ENCODE data around the gene ITPRIPL1.

ITPRIPL1 gene

DNA sequence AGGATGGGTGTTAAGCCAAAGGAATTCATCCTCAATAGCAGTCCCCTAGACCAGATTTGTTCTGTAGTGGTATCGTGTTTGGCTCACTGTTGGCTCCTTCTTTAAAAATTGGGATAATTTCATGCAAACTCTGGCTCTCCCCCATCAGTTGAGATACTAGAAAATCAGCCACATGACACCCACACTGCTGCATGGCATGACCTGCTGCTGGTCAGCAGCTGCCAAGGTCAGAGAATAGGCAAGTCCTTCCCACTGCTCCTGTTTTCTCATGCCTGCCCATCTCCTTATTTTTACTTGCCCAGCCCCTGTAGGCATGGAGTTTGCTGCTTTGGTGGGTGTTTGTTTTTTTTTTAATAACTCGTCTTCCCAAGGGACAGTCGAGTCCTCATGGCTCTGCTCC lies 18.7 kb upstream of the ITPRIPL1 start:
- no peak for ATAC-seq (ENCODE audit: low read depth)

DNA sequence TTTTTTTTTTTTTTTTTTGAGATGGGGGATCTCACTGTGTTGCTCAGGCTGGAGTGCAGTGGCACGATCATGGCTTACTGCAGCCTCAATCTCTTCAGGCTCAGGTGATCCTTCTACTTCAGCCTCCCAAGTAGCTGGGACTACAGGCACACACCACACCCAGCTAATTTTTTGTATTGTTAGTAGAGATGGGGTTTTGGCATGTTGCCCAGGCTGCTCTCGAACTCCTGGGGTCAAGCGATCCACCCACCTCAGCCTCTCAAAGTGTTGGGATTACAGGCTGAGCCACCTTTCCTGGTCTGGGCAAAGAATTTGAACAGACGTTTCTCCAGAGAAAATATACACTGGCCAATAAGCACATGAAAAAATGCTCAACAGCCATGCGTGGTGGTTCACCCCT lies 16.9 kb upstream of the ITPRIPL1 start:
- Histone ChIP-seq H3K4me1 (ENCODE audit: insufficient read depth, poor library complexity, severe bottlenecking) (no peaks in the 10 kb centered on the region), H3K27ac (ENCODE audit: poor library complexity, severe bottlenecking) (no peak overlapping the region), H3K36me3 (ENCODE audit: low read depth) (peaks cover 15% of the 10 kb centered on the region), H3K4me3 (ENCODE audit: severe bottlenecking) (no peak overlapping the region), H3K27me3 (ENCODE audit: insufficient read depth, poor library complexity, severe bottlenecking) (no peaks in the 10 kb centered on the region), H3K9me3 (ENCODE audit: severe bottlenecking) (no peaks in the 10 kb centered on the region)
- TF ChIP-seq, protein P1, sequence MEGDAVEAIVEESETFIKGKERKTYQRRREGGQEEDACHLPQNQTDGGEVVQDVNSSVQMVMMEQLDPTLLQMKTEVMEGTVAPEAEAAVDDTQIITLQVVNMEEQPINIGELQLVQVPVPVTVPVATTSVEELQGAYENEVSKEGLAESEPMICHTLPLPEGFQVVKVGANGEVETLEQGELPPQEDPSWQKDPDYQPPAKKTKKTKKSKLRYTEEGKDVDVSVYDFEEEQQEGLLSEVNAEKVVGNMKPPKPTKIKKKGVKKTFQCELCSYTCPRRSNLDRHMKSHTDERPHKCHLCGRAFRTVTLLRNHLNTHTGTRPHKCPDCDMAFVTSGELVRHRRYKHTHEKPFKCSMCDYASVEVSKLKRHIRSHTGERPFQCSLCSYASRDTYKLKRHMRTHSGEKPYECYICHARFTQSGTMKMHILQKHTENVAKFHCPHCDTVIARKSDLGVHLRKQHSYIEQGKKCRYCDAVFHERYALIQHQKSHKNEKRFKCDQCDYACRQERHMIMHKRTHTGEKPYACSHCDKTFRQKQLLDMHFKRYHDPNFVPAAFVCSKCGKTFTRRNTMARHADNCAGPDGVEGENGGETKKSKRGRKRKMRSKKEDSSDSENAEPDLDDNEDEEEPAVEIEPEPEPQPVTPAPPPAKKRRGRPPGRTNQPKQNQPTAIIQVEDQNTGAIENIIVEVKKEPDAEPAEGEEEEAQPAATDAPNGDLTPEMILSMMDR (IDR thresholded peaks at IDR 0.05; ENCODE audit: poor library complexity, severe bottlenecking), result no peak
- DNase-seq (ENCODE audit: low spot score), result no peak
- ATAC-seq (ENCODE audit: low read depth), result no peak

More for the DNA sequence above, 18.7 kb upstream of the ITPRIPL1 start:
- Histone ChIP-seq H3K27me3 (ENCODE audit: insufficient read depth, poor library complexity, severe bottlenecking) (no peaks in the 10 kb centered on the region), H3K36me3 (ENCODE audit: low read depth) (peaks cover 33% of the 10 kb centered on the region), H3K27ac (ENCODE audit: poor library complexity, severe bottlenecking) (peak overlapping the region; percentile 56), H3K4me1 (ENCODE audit: insufficient read depth, poor library complexity, severe bottlenecking) (no peaks in the 10 kb centered on the region), H3K4me3 (ENCODE audit: severe bottlenecking) (peak overlapping the region; percentile 95), H3K9me3 (ENCODE audit: severe bottlenecking) (no peaks in the 10 kb centered on the region)
- no peak for DNase-seq (ENCODE audit: low spot score)
- TF ChIP-seq, protein P1 (IDR thresholded peaks at IDR 0.05; ENCODE audit: poor library complexity, severe bottlenecking), result no peak

DNA sequence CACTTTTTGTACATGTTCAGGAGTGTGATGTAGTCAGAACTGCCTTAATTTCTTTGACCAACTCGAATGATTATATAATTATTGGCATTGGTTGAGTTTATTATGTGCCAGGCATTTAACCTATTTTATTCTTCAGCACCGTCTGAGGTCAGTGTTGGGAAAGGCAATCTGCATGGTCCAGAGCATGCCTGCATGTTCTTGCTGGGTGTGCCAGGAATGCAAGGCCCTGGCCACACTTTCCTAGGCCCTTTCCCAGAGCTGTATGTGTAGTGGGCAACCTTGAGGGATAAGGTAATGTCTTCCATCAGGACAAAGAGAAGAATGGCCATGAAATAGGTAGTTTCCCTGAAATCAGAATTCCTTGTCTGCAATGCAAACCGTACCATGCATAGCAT lies 10.1 kb upstream of the ITPRIPL1 start:
- Histone ChIP-seq H3K4me3 (ENCODE audit: severe bottlenecking) (no peak overlapping the region), H3K27me3 (ENCODE audit: insufficient read depth, poor library complexity, severe bottlenecking) (no peaks in the 10 kb centered on the region), H3K9me3 (ENCODE audit: severe bottlenecking) (no peaks in the 10 kb centered on the region), H3K4me1 (ENCODE audit: insufficient read depth, poor library complexity, severe bottlenecking) (no peaks in the 10 kb centered on the region), H3K36me3 (ENCODE audit: low read depth) (no peaks in the 10 kb centered on the region), H3K27ac (ENCODE audit: poor library complexity, severe bottlenecking) (no peak overlapping the region)
- TF ChIP-seq, protein P1 (IDR thresholded peaks at IDR 0.05; ENCODE audit: poor library complexity, severe bottlenecking), result no peak
- ATAC-seq (ENCODE audit: low read depth) (no peak), DNase-seq (ENCODE audit: low spot score) (no peak)

DNA sequence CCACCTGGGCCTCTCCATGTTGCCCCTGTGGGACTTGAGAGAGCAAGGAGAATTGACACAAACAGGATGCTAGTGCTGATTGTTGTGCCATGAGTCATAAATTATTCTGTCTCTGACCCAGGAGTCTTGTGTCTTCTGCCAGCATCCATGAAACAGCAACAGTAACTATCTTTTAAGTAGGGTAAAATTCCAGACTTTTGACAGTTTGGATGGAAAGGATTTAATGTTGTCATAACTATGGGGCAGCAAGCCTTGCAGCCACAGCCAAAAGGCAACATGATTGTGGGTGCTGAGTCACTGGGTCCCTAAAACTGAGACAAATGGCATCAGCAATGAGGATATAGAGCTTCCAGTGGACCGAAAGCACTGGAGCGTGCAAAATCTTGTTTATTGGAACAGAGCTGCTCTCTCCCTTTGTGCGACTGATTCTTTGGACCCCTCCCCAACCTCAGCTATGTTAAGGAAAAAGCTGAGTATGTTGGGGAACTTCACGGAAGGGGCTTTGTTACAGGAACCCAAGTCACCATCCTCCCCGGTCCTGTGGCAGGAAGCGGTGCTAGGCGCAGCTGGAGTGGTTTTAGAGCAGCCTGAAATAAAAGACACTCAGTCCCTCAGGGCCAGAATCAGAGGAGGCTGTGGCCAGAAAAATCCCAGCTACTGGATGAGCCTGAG lies 9.6 kb upstream of the ITPRIPL1 start:
- Histone ChIP-seq H3K4me1 (ENCODE audit: insufficient read depth, poor library complexity, severe bottlenecking) (no peaks in the 10 kb centered on the region), H3K27me3 (ENCODE audit: insufficient read depth, poor library complexity, severe bottlenecking) (peaks cover 5% of the 10 kb centered on the region), H3K36me3 (ENCODE audit: low read depth) (no peaks in the 10 kb centered on the region), H3K27ac (ENCODE audit: poor library complexity, severe bottlenecking) (no peak overlapping the region), H3K9me3 (ENCODE audit: severe bottlenecking) (no peaks in the 10 kb centered on the region), H3K4me3 (ENCODE audit: severe bottlenecking) (no peak overlapping the region)
- ATAC-seq (ENCODE audit: low read depth) (peak; percentile 44; the same call in 1 of the 3 replicates), DNase-seq (ENCODE audit: low spot score) (no peak)
- TF ChIP-seq, protein P1 (IDR thresholded peaks at IDR 0.05; ENCODE audit: poor library complexity, severe bottlenecking), result no peak

DNA sequence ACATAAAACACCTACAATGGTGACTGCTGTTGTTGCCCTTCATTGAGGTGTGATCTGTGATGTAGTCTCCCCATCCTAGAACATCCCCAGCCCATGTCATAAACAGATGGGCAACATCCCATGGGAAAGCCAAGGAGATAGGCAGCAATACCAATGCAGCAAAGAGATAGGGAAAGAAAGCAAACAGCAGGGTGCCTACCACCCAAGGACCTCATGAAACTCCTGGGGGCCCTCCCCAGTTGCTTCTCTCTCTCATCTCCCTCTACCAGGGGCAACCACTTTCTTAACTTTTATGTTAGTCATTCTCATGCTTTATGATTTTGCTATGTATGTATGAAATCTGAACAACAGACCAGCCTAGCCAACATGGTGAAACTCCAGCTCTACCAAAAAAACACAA lies 8.1 kb upstream of the ITPRIPL1 start:
- no peak for ATAC-seq (ENCODE audit: low read depth)
- H3K4me3 ChIP-seq (ENCODE audit: severe bottlenecking), result no peak overlapping the region
- H3K27ac ChIP-seq (ENCODE audit: poor library complexity, severe bottlenecking), result no peak overlapping the region
- H3K4me1 ChIP-seq (ENCODE audit: insufficient read depth, poor library complexity, severe bottlenecking), result peaks cover 4% of the 10 kb centered on the region
- peaks cover 19% of the 10 kb centered on the region for H3K27me3 ChIP-seq (ENCODE audit: insufficient read depth, poor library complexity, severe bottlenecking)
- DNase-seq (ENCODE audit: low spot score), result no peak
- H3K9me3 ChIP-seq (ENCODE audit: severe bottlenecking), result no peaks in the 10 kb centered on the region
- H3K36me3 ChIP-seq (ENCODE audit: low read depth), result no peaks in the 10 kb centered on the region
- TF ChIP-seq, protein P1 (IDR thresholded peaks at IDR 0.05; ENCODE audit: poor library complexity, severe bottlenecking), result no peak
